ENCODE measurements around the gene NEK1.

GRCh38 chr4:169658975-169659715, 46.8 kb upstream of the NEK1 start:
- no peak for TF ChIP-seq CTCF (IDR thresholded peaks at IDR 0.05; ENCODE audit: insufficient read depth, low read depth, low read length)
- TF ChIP-seq EZH2 (IDR thresholded peaks at IDR 0.05; ENCODE audit: insufficient read depth, low read length) = no peak

All from astrocyte (in vitro differentiated cells and primary cell).